Measurements from ENCODE around the gene SEC24C.

GRCh38 chr10:73779018-73779417 lies 34.8 kb downstream of the SEC24C start:
- TF ChIP-seq POLR2A (IDR thresholded peaks at IDR 0.05; ENCODE audit: low read depth) (no peak), CTCF (IDR thresholded peaks at IDR 0.05) (no peak), POLR2AphosphoS5 (IDR thresholded peaks at IDR 0.05) (no peak), EP300 (IDR thresholded peaks at IDR 0.05) (no peak)

All from esophagus muscularis mucosa (tissue), 4 donors.